ENCODE measurements around the gene EFTUD2.

DNA sequence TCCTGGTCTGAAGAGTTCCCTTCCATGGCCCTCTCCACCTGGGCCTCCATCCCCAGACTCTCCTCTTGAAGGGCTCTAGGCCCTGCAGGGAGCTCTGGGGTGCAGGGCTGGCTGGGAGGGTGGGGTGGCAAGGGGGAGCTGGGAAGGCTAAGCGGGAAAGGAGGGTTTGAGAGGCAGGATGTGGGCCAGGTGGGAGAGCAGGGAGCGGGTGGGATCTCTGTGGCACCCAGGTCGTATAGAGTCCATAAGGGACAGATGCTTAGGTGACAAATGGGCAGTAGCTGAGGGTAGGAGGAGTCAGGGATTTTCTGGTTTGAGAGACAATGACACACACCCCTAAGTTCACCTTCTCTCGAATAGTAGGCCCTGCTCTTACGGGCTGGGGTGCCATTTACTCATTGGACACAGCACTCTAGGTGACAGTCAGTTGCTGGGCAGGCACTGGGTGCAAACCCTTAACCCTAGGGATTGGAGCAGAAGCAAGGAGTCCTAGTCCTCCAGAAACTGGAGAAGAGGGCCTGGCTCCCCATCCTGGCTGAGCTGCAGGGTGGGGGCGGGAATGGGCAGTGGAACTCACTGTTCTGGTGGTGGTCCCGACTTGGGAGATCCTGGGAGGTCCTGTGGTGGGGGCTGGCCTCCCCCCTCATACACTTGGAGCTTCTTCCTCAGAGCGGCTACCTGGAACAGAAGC is 33.0 kb upstream of the EFTUD2 start:
- TF ChIP-seq, protein P1, sequence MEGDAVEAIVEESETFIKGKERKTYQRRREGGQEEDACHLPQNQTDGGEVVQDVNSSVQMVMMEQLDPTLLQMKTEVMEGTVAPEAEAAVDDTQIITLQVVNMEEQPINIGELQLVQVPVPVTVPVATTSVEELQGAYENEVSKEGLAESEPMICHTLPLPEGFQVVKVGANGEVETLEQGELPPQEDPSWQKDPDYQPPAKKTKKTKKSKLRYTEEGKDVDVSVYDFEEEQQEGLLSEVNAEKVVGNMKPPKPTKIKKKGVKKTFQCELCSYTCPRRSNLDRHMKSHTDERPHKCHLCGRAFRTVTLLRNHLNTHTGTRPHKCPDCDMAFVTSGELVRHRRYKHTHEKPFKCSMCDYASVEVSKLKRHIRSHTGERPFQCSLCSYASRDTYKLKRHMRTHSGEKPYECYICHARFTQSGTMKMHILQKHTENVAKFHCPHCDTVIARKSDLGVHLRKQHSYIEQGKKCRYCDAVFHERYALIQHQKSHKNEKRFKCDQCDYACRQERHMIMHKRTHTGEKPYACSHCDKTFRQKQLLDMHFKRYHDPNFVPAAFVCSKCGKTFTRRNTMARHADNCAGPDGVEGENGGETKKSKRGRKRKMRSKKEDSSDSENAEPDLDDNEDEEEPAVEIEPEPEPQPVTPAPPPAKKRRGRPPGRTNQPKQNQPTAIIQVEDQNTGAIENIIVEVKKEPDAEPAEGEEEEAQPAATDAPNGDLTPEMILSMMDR (IDR thresholded peaks at IDR 0.05), result no peak
- no peak for TF ChIP-seq POLR2A (IDR thresholded peaks at IDR 0.05)

Measured in body of pancreas (tissue), 4 donors.